Activated CD8-positive, alpha-beta T cell treated with anti-CD3 and anti-CD28 coated beads for 36 hours (primary cell): Measurements from ENCODE around the gene ZBP1. TPM values are rescaled to one million over a fixed set of nuclear protein-coding genes. Genes with fewer than 3 reads are reported as not detected.

Source experiments
- ATAC-seq: fragments of 200-7000 bp; cut with Tn5 transposase; one replicate; pipeline ENCODE4 v1.10.0; 2021; ENCODE audit warnings: mild to moderate bottlenecking, moderate library complexity
- CTCF ChIA-PET: fragments of 350-600 bp; sonication (Branson Sonifier 250); formaldehyde crosslinking; loops from one replicate; lab custom pipeline; 2021; ENCODE audit warnings: antibody characterized with exemption; lab: Charles Lee
- POLR2A ChIA-PET: fragments of 350-600 bp; sonication (Branson Sonifier 250); formaldehyde crosslinking; loops from one replicate; lab custom pipeline; 2021; ENCODE audit warnings: antibody characterized with exemption; lab: Charles Lee
- DNase-seq: peaks from one replicate; pipeline ENCODE4 v3.0.0-alpha.2; 2020
- H3K27ac Mint-ChIP-seq: one replicate; pipeline ENCODE4 v1.8.0; 2021; ENCODE audit warnings: mild to moderate bottlenecking, mixed read lengths
- H3K27me3 Mint-ChIP-seq: one replicate; pipeline ENCODE4 v1.8.0; 2021; ENCODE audit warnings: mixed read lengths
- H3K36me3 Mint-ChIP-seq: one replicate; pipeline ENCODE4 v1.8.0; 2021; ENCODE audit warnings: low read depth, mixed read lengths
- H3K4me1 Mint-ChIP-seq: one replicate; pipeline ENCODE4 v1.8.0; 2021; ENCODE audit warnings: low read depth, mixed read lengths
- H3K4me3 Mint-ChIP-seq: one replicate; pipeline ENCODE4 v1.8.0; 2021; ENCODE audit warnings: mild to moderate bottlenecking, moderate library complexity, mixed read lengths
- H3K9me3 Mint-ChIP-seq: one replicate; pipeline ENCODE4 v1.8.0; 2021; ENCODE audit warnings: mixed read lengths
- intact Hi-C: fragments of 100-400 bp; cut with micrococcal nuclease; formaldehyde crosslinking; loops from one replicate; pipeline ENCODE4 v1.10.0; 2022
- total RNA-seq, 2 experiments: library from RNA; stranded (reverse); gene quantifications; one replicate each; pipeline ENCODE4 v1.2.3, GENCODE V29; 2021
- TF ChIP-seq, protein P1 (sequence below): fragments of 200-600 bp; IDR thresholded peaks from one replicate; pipeline ENCODE4 v1.8.0; 2022; ENCODE audit warnings: antibody characterized with exemption, mild to moderate bottlenecking

ZBP1 gene
- total RNA-seq, 2 experiments from 2014 or later = 0.11 to 0.56 TPM

DNA sequence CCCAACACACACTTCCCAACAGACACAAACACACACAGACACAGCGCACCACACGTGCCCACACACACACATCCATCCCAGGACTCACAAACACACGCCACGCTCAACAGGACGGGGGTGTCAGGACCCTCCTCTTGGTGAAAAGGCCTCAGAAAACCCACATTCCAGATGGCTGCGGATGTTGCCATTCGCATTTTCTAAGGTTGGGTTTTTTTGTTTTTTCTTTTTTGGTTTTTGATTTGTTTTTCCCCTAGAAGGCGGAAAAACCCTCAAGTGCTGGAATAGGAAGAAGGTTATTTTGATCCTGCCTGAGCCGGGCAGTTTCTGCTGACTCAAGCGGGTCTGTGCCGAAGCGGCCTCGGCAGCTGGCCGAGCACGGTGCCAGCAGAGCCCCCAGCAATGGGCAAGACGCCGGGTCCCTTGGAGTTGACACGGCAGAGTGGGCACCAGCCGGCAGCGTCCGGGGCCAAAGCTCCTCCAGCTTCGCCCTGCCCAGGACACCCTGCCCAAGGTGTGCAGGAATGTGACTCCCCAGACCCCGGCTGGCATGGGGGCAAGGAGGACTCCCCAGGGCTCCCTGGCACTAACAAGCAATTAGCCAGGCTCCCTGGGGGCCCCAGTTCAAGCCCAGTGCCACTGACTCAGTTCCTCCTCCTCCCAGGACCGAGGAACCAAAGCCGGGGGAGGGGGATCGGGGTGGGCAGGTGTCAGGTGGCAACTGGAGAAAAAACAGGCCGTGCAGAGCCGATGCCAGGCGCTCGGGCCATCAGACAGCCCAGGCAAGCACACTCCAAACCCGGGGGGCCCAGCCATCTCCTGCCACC is 40.9 kb upstream of the ZBP1 start:
- TF ChIP-seq, protein P1, sequence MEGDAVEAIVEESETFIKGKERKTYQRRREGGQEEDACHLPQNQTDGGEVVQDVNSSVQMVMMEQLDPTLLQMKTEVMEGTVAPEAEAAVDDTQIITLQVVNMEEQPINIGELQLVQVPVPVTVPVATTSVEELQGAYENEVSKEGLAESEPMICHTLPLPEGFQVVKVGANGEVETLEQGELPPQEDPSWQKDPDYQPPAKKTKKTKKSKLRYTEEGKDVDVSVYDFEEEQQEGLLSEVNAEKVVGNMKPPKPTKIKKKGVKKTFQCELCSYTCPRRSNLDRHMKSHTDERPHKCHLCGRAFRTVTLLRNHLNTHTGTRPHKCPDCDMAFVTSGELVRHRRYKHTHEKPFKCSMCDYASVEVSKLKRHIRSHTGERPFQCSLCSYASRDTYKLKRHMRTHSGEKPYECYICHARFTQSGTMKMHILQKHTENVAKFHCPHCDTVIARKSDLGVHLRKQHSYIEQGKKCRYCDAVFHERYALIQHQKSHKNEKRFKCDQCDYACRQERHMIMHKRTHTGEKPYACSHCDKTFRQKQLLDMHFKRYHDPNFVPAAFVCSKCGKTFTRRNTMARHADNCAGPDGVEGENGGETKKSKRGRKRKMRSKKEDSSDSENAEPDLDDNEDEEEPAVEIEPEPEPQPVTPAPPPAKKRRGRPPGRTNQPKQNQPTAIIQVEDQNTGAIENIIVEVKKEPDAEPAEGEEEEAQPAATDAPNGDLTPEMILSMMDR = no peak
- no peak for DNase-seq
- ATAC-seq = no peak
- Mint-ChIP-seq H3K4me3 (no peak overlapping the region), H3K36me3 (peaks cover 2% of the 10 kb centered on the region), H3K9me3 (no peaks in the 10 kb centered on the region), H3K27me3 (no peaks in the 10 kb centered on the region), H3K27ac (no peak overlapping the region), H3K4me1 (peaks cover 32% of the 10 kb centered on the region)
- ChIA-PET CTCF (no interaction called here), POLR2A (no interaction called here)
- intact Hi-C loops = no loop called here

DNA sequence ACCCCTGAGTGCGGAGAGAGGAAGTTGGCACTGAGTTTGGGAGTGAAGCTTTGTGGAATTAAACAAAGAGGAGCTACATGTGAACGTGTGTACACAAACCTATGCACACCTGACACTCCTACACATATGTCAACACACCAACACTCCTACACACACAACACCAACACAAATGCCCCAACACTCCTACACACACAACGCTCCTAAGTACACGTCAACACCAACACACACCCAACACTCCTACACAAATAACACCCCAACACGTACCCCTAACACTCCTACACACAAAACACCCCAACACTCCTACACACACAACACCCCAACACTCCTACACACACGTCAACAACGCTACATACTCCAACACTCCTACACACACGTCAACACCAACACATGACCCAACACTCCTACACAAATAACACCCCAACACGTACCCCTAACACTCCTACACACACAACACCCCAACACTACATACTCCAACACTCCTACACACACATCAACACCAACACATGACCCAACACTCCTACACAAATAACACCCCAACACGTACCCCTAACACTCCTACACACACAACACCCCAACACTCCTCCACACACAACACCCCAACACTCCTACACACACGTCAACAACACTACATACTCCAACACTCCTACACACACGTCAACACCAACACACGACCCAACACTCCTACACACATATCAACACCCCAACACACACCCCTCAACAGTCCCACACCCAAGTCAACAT is 40.1 kb upstream of the ZBP1 start:
- Mint-ChIP-seq H3K4me1 (peaks cover 32% of the 10 kb centered on the region), H3K36me3 (peaks cover 2% of the 10 kb centered on the region), H3K27ac (peak overlapping the region; percentile 49), H3K9me3 (no peaks in the 10 kb centered on the region), H3K4me3 (no peak overlapping the region), H3K27me3 (no peaks in the 10 kb centered on the region)
- intact Hi-C loops = no loop called here
- ChIA-PET CTCF (interaction anchor here (1.5 kb wide), 1 partner anchor 21 kb away, joined by 5 read pairs; no protein-coding TSS in a partner anchor), POLR2A (interaction anchor here (0.9 kb wide), 1 partner anchor 63 kb away, joined by 3 read pairs; no protein-coding TSS in a partner anchor)
- TF ChIP-seq, protein P1 = no peak
- ATAC-seq (no peak), DNase-seq (no peak)

GRCh38 chr20:57659517-57660180 is 39.4 kb upstream of the ZBP1 start:
- POLR2A ChIA-PET = interaction anchor here (0.9 kb wide), 2 partner anchors 51 to 64 kb away, joined by 3 to 4 read pairs; no protein-coding TSS in a partner anchor
- CTCF ChIA-PET = interaction anchor here (1.2 to 1.5 kb wide), 2 partner anchors 22 to 63 kb away, joined by 3 to 5 read pairs; no protein-coding TSS in a partner anchor
- H3K4me1 Mint-ChIP-seq = peaks cover 32% of the 10 kb centered on the region
- peaks cover 2% of the 10 kb centered on the region for H3K36me3 Mint-ChIP-seq
- ATAC-seq = no peak
- TF ChIP-seq, protein P1 = no peak
- no peak for DNase-seq
- H3K27me3 Mint-ChIP-seq = no peaks in the 10 kb centered on the region
- no peak overlapping the region for H3K27ac Mint-ChIP-seq
- intact Hi-C loops = loop anchor here (10.0 kb wide), 1 partner anchor 55 kb away; no protein-coding TSS in a partner anchor
- H3K4me3 Mint-ChIP-seq = no peak overlapping the region
- no peaks in the 10 kb centered on the region for H3K9me3 Mint-ChIP-seq

DNA sequence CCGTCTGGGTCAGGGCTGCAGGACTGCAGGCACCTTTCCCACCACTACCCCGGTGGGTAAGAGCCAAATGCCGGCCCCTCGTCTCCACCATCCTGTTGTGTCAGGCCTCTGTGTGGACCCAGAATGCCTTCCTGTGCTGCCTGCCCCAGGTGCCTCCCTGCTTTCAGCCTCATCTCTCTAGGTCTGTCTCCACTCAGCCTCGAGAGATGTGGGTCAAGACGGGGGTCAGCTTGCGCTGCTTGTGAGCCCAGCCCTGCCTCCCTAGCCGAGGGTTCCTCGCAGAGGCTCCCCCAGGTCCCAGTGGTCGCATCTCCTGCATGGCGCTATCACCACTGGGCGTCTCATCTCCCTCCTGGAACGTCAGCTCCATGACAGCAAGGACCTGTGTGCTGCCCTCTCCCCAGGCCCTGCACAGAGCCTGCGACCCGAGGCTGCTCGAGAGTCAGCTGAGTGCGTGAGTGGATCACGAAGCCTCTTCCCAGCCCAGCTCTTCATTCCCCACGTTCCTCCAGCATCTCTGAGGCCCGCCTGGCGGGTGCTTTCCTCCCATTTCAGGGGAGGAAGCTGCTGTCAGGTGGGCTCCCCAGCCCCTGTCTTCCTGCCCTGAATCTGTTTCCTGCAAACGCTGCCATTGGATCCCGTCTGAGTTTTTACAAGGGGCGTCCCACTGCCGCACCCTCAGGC is 38.7 kb upstream of the ZBP1 start:
- Mint-ChIP-seq H3K27me3 (no peaks in the 10 kb centered on the region), H3K9me3 (no peaks in the 10 kb centered on the region), H3K36me3 (peaks cover 2% of the 10 kb centered on the region), H3K4me3 (no peak overlapping the region), H3K4me1 (peaks cover 36% of the 10 kb centered on the region), H3K27ac (no peak overlapping the region)
- intact Hi-C loops = loop anchor here (10.0 kb wide), 1 partner anchor 54 kb away; no protein-coding TSS in a partner anchor
- POLR2A ChIA-PET = interaction anchor here (0.9 kb wide), 2 partner anchors 52 to 64 kb away, joined by 3 to 4 read pairs; no protein-coding TSS in a partner anchor
- ATAC-seq (no peak), DNase-seq (no peak)
- TF ChIP-seq, protein P1 = no peak
- CTCF ChIA-PET = interaction anchor here (1.2 to 1.5 kb wide), 2 partner anchors 23 to 62 kb away, joined by 3 to 5 read pairs; no protein-coding TSS in a partner anchor
